ENCODE results near the gene ARHGEF4.
"Not testable (repeated sequence)": the region's sequence is repeated elsewhere in the genome, so short reads cannot be mapped to it uniquely, and the experiment has no call there.

DNA sequence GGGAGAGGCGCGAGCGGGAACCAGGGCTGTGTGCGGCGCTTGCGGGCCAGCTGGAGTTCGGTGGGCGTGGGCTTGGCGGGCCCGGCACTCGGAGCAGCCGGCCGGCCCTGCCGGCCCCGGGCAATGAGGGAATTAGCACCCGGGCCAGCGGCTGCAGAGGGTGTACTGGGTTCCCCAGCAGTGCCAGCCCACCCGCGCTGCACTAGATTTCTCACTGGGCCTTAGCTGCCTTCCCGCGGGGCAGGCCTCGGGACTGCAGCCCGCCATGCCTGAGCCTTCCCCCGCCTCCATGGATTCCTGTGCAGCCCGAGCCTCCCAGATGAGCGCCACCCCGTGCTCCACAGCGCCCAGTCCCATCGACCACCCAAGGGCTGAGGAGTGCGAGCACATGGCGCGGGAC is 154.7 kb downstream of the ARHGEF4 start:
- not testable (repeated sequence) for TF ChIP-seq CTCF (conservative IDR thresholded peaks at IDR 0.05); EZH2 (IDR thresholded peaks at IDR 0.05; ENCODE audit: low read depth)
